HG02870 (cell line): ENCODE results near the gene FREY1.
A peak's percentile ranks its signal among the peaks of the same experiment; 100 is the strongest.
"Not testable (repeated sequence)": the region's sequence is repeated elsewhere in the genome, so short reads cannot be mapped to it uniquely, and the experiment has no call there.

Source experiments
- ATAC-seq: cut with Tn5 transposase; IDR thresholded peaks from one replicate; pipeline ENCODE4 v1.9.1; 2021; ENCODE audit warnings: mild to moderate bottlenecking, moderate library complexity; ENCODE audit not compliant: unreplicated experiment

The FREY1 gene

GRCh38 chr11:45917286-45917622 is 10.2 kb upstream of the FREY1 start:
- ATAC-seq: no peak

GRCh38 chr11:45915446-45915845 is 8.4 kb upstream of the FREY1 start:
- no peak for ATAC-seq

GRCh38 chr11:45913942-45914635 is 7.0 kb upstream of the FREY1 start:
- ATAC-seq: no peak

GRCh38 chr11:45913514-45913913 is 6.4 kb upstream of the FREY1 start:
- ATAC-seq: no peak

- no peak for ATAC-seq
These were observed 3.6 kb upstream of the FREY1 start for GRCh38 chr11:45910623-45911022.

- no peak for ATAC-seq
These were observed 2.8 kb upstream of the FREY1 start for GRCh38 chr11:45909594-45910475.

GRCh38 chr11:45907911-45908370 is 870 bp upstream of the FREY1 start:
- ATAC-seq: no peak

- ATAC-seq: no peak
These were observed 882 bp downstream of the FREY1 start for GRCh38 chr11:45906096-45906682.

- not testable (repeated sequence) for ATAC-seq
These were observed 1.5 kb downstream of the FREY1 start for GRCh38 chr11:45905576-45905975.

- no peak for ATAC-seq
These were observed 2.0 kb downstream of the FREY1 start for GRCh38 chr11:45905095-45905494.

- no peak for ATAC-seq
These were observed 2.7 kb downstream of the FREY1 start for GRCh38 chr11:45904309-45904915.

- ATAC-seq: no peak
These were observed 4.4 kb downstream of the FREY1 start for GRCh38 chr11:45902452-45903380.

- no peak for ATAC-seq
These were observed 5.4 kb downstream of the FREY1 start for GRCh38 chr11:45901626-45902025.

GRCh38 chr11:45900916-45901617 is 6.0 kb downstream of the FREY1 start:
- no peak for ATAC-seq

- not testable (repeated sequence) for ATAC-seq
These were observed 6.8 kb downstream of the FREY1 start for GRCh38 chr11:45900175-45900800.

- ATAC-seq: peak; percentile 67
These were observed 7.5 kb downstream of the FREY1 start for GRCh38 chr11:45899448-45900174.

- no peak for ATAC-seq
These were observed 8.0 kb downstream of the FREY1 start for GRCh38 chr11:45899086-45899447.

GRCh38 chr11:45897556-45897955 is 9.5 kb downstream of the FREY1 start:
- no peak for ATAC-seq
